HCT116 (cell line): ENCODE results near the gene MGST3. TPM values are rescaled to one million over a fixed set of nuclear protein-coding genes. Genes with fewer than 3 reads are reported as not detected.

Experiments used
- ATAC-seq: fragments of 200-7000 bp; cut with Tn5 transposase; 2 replicates; pipeline ENCODE4 v1.9.1; 2020; ENCODE audit warnings: mild to moderate bottlenecking, moderate library complexity
- BruUV-seq: library from RNA; stranded (reverse); fragments of 400-500 nt; replicated peaks from 2 replicates; lab custom pipeline; 2021; lab: Mats Ljungman, UMichigan
- CTCF ChIA-PET: fragments of 300-600 bp; sonication (Branson Sonifier 250); formaldehyde crosslinking; loops from one replicate; lab custom pipeline; 2021; ENCODE audit warnings: antibody characterized with exemption; lab: Charles Lee
- POLR2A ChIA-PET: fragments of 300-600, 350-600 bp; sonication (Branson Sonifier 250); formaldehyde crosslinking; loops from one replicate; lab custom pipeline; 2021; ENCODE audit warnings: antibody characterized with exemption; lab: Charles Lee
- RAD21 ChIA-PET, 2 experiments: fragments of 300-600 bp; sonication (Branson Sonifier 250); formaldehyde crosslinking; loops; one replicate each; lab custom pipeline; 2023; ENCODE audit warnings: low total read pairs in 2 of 2; ENCODE audit not compliant: uncharacterized antibody in 2 of 2, unreplicated experiment in 2 of 2, low non-redundant PET in 1 of 2; lab: Charles Lee
- DNase-seq: peaks from one replicate; pipeline ENCODE4 v3.0.0-alpha.2; 2010; ENCODE audit warnings: low read depth, low spot score
- H2AFZ ChIP-seq: fragments of 200-600 bp; shearing (Covaris generic), sonication (generic); 2 replicates; pipeline ENCODE4 v1.6.1; 2017; ENCODE audit warnings: low read depth, mixed run types, mixed read lengths, antibody characterized with exemption, low read length; ENCODE audit not compliant: poor library complexity, severe bottlenecking
- H3K27ac ChIP-seq: 2 replicates; pipeline ENCODE4 v1.5.1; 2012; ENCODE audit warnings: low read depth, low read length
- H3K27me3 ChIP-seq: fragments of 200-600 bp; sonication (generic); 2 replicates; pipeline ENCODE4 v1.6.1; 2016; ENCODE audit warnings: mixed run types, low read length, mixed read lengths; ENCODE audit not compliant: insufficient read depth
- H3K36me3 ChIP-seq, 2 experiments: fragments of 200-500 bp in 1 of 2; fragments of 200-600 bp in 1 of 2; sonication (Bioruptor generic) in 1 of 2; sonication (generic) in 1 of 2; 2 replicates each; pipeline versions ENCODE4 v1.5.1 to v1.6.1; 2014 to 2016; ENCODE audit warnings: low read length in 2 of 2, inconsistent platforms in 1 of 2, mixed read lengths in 1 of 2, mixed run types in 1 of 2; ENCODE audit not compliant: insufficient read depth in 2 of 2, control insufficient read depth in 1 of 2
- H3K4me1 ChIP-seq, 2 experiments: fragments of 200-600 bp in 1 of 2; sonication (generic) in 1 of 2; 2 replicates each; pipeline versions ENCODE4 v1.5.1 to v1.6.1; 2012 to 2017; ENCODE audit warnings: low read length in 2 of 2, inconsistent platforms in 1 of 2, mild to moderate bottlenecking in 1 of 2, mixed read lengths in 1 of 2, mixed run types in 1 of 2, moderate library complexity in 1 of 2; ENCODE audit not compliant: insufficient read depth in 2 of 2, control insufficient read depth in 1 of 2
- H3K4me2 ChIP-seq: fragments of 200-600 bp; sonication (generic); 2 replicates; pipeline ENCODE4 v1.6.1; 2017; ENCODE audit warnings: mixed run types, low read length, mixed read lengths
- H3K4me3 ChIP-seq, 2 experiments: fragments of 200-600 bp in 1 of 2; sonication (generic) in 1 of 2; replicated peaks in 1 of 2; 2 replicates each; pipeline ENCODE4 v1.5.1; 2011 to 2016; ENCODE audit warnings: low read length in 2 of 2, control low read depth in 1 of 2, low read depth in 1 of 2, mild to moderate bottlenecking in 1 of 2, mixed read lengths in 1 of 2, mixed run types in 1 of 2
- H3K79me2 ChIP-seq: fragments of 200-600 bp; sonication (generic); 2 replicates; pipeline ENCODE4 v1.6.1; 2017; ENCODE audit warnings: mild to moderate bottlenecking, mixed run types, low read length, moderate library complexity, mixed read lengths; ENCODE audit not compliant: insufficient read depth
- H3K9ac ChIP-seq: fragments of 200-600 bp; sonication (generic); 2 replicates; pipeline ENCODE4 v1.6.1; 2016; ENCODE audit warnings: low read length, mixed read lengths
- H3K9me2 ChIP-seq: fragments of 200-600 bp; sonication (generic), shearing (Covaris generic); 2 replicates; pipeline ENCODE4 v1.6.1; 2017; ENCODE audit warnings: mixed run types, mild to moderate bottlenecking, moderate library complexity; ENCODE audit not compliant: insufficient read depth
- H3K9me3 ChIP-seq, 2 experiments: fragments of 200-500 bp in 1 of 2; fragments of 200-600 bp in 1 of 2; sonication (Bioruptor generic) in 1 of 2; sonication (generic) in 1 of 2; 2 replicates each; pipeline ENCODE4 v1.6.1; 2014 to 2017; ENCODE audit warnings: low read length in 2 of 2, mixed read lengths in 2 of 2, inconsistent platforms in 1 of 2, low read depth in 1 of 2, mild to moderate bottlenecking in 1 of 2, mixed run types in 1 of 2, moderate library complexity in 1 of 2; ENCODE audit not compliant: control insufficient read depth in 1 of 2, insufficient read depth in 1 of 2
- H4K20me1 ChIP-seq: fragments of 200-600 bp; sonication (generic), shearing (Covaris generic); 2 replicates; pipeline ENCODE4 v1.6.1; 2017; ENCODE audit warnings: mixed run types, mild to moderate bottlenecking, moderate library complexity; ENCODE audit not compliant: insufficient read depth
- ATF3 ChIP-seq: IDR thresholded peaks from 2 replicates; pipeline ENCODE4 v1.6.1; 2012
- CBX3 ChIP-seq: IDR thresholded peaks from 2 replicates; pipeline ENCODE4 v1.6.1; 2012; ENCODE audit warnings: low read depth
- FOSL1 ChIP-seq: IDR thresholded peaks from 2 replicates; pipeline ENCODE4 v1.6.1; 2012; ENCODE audit warnings: low read depth
- MAX ChIP-seq: IDR thresholded peaks from 2 replicates; pipeline ENCODE4 v1.6.1; 2012
- POLR2A ChIP-seq: IDR thresholded peaks from 2 replicates; pipeline ENCODE4 v1.7.0; 2011; ENCODE audit warnings: borderline replicate concordance; ENCODE audit not compliant: insufficient read depth, insufficient read length; ENCODE audit errors: extremely low read depth
- SIN3A ChIP-seq: IDR thresholded peaks from 2 replicates; pipeline ENCODE4 v1.6.1; 2012; ENCODE audit warnings: low read depth
- SP1 ChIP-seq: IDR thresholded peaks from 2 replicates; pipeline ENCODE4 v1.6.1; 2012; ENCODE audit warnings: low read depth
- SRF ChIP-seq: IDR thresholded peaks from 2 replicates; pipeline ENCODE4 v1.6.1; 2012; ENCODE audit warnings: low read depth
- ZNF274 ChIP-seq: fragments of 200-500 bp; sonication (Bioruptor generic); IDR thresholded peaks from 2 replicates; pipeline ENCODE4 v1.6.1; 2014; ENCODE audit warnings: mild to moderate bottlenecking, low read depth, low read length, inconsistent platforms
- intact Hi-C: fragments of 100-400 bp; cut with micrococcal nuclease; formaldehyde crosslinking; loops from 2 replicates; pipeline ENCODE4 v1.10.0; 2022
- total RNA-seq: library from RNA; stranded (reverse); gene quantifications from one replicate; pipeline ENCODE4 v1.2.1, GENCODE V29; 2021; ENCODE audit not compliant: unreplicated experiment
- TF ChIP-seq, protein P1 (sequence below), 3 experiments: fragments of 200-600 bp in 1 of 3; sonication (generic) in 1 of 3; IDR thresholded peaks in 2 of 3; conservative IDR thresholded peaks in 1 of 3; 2 replicates each; pipeline ENCODE4 v1.5.1; 2012 to 2017; ENCODE audit warnings: low read depth in 2 of 3, low read length in 2 of 3, antibody characterized with exemption in 1 of 3, borderline replicate concordance in 1 of 3, control low read depth in 1 of 3, mild to moderate bottlenecking in 1 of 3, mixed read lengths in 1 of 3, mixed run types in 1 of 3, moderate library complexity in 1 of 3; ENCODE audit not compliant: insufficient read depth in 1 of 3

The MGST3 gene
- total RNA-seq, 1 experiment from 2014 or later, result 93.7 TPM

DNA sequence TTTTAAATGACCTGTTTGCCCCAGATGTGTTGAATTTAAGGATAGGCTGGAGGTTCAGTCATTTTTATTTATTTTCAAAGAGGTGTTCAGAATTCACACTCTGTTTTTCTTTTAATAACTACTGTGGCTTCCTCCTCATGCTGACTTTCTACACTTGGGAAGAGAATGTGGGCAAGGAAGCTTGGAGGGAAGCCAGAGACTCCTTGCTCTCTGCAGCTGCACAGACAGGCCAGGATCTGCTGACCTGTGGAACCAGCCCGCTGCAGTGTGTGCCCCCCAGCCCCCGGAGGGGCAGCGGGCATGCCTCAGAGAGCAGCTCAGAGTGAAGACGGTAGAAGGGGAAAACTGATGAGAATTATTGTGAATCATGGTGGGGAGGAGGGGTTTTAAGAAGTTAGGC lies 16.9 kb downstream of the MGST3 start:
- no peaks in the 10 kb centered on the region for H3K9me3 ChIP-seq
- no peak overlapping the region for H3K9ac ChIP-seq
- peaks cover 6 to 23% of the 10 kb centered on the region in 2 experiments for H3K4me1 ChIP-seq
- ChIA-PET CTCF (no interaction called here), POLR2A (no interaction called here), RAD21 (no interaction called here)
- no TSS peak for BruUV-seq
- H2AFZ ChIP-seq, result no peak overlapping the region
- TF ChIP-seq ATF3, result no peak
- TF ChIP-seq FOSL1, result no peak
- TF ChIP-seq MAX, result no peak
- TF ChIP-seq, protein P1, sequence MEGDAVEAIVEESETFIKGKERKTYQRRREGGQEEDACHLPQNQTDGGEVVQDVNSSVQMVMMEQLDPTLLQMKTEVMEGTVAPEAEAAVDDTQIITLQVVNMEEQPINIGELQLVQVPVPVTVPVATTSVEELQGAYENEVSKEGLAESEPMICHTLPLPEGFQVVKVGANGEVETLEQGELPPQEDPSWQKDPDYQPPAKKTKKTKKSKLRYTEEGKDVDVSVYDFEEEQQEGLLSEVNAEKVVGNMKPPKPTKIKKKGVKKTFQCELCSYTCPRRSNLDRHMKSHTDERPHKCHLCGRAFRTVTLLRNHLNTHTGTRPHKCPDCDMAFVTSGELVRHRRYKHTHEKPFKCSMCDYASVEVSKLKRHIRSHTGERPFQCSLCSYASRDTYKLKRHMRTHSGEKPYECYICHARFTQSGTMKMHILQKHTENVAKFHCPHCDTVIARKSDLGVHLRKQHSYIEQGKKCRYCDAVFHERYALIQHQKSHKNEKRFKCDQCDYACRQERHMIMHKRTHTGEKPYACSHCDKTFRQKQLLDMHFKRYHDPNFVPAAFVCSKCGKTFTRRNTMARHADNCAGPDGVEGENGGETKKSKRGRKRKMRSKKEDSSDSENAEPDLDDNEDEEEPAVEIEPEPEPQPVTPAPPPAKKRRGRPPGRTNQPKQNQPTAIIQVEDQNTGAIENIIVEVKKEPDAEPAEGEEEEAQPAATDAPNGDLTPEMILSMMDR (IDR thresholded peaks at IDR 0.05 in 2 of 3, conservative IDR thresholded peaks at IDR 0.05 in 1 of 3; ENCODE audit: borderline replicate concordance in 1 of 3, insufficient read depth in 1 of 3, low read depth in 2 of 3, low read length in 2 of 3), result no peak
- TF ChIP-seq POLR2A, result no peak
- TF ChIP-seq CBX3, result no peak
- no peak for TF ChIP-seq SP1
- TF ChIP-seq SRF, result no peak
- TF ChIP-seq SIN3A, result no peak
- no peak for TF ChIP-seq ZNF274
- no peaks in the 10 kb centered on the region for H3K9me2 ChIP-seq
- no peak overlapping the region for H3K27ac ChIP-seq
- ATAC-seq, result no peak
- H3K79me2 ChIP-seq, result peaks cover 4% of the 10 kb centered on the region; the same call in 1 of the 2 replicates
- no peaks in the 10 kb centered on the region for H3K27me3 ChIP-seq
- H4K20me1 ChIP-seq, result no peaks in the 10 kb centered on the region
- intact Hi-C loops, result no loop called here
- no peak overlapping the region for H3K4me3 ChIP-seq
- no peak for DNase-seq
- 0 out of 4 replicates have a peak, but pooled peaks cover 2 to 4% of the 10 kb centered on the region in 2 experiments for H3K36me3 ChIP-seq
- no peak overlapping the region for H3K4me2 ChIP-seq
